GM13976 (cell line): ENCODE data around the gene DOK7.

Experiments used
- DNase-seq: peaks from one replicate; pipeline ENCODE4 v3.0.0; 2012; ENCODE audit warnings: low spot score
- CTCF ChIP-seq: IDR thresholded peaks from 2 replicates; pipeline ENCODE4 v1.5.1; 2012; ENCODE audit warnings: borderline replicate concordance, mild to moderate bottlenecking; ENCODE audit not compliant: insufficient read depth; ENCODE audit errors: extremely low read depth, missing control alignments, control extremely low read depth
- in situ Hi-C: fragments of 300-500 bp; cut with MboI; formaldehyde crosslinking; loops from one replicate; pipeline ENCODE4 v1.12.0; 2022; ENCODE audit warnings: low sequenced_read_pairs, mixed read lengths, inconsistent platforms; ENCODE audit not compliant: unreplicated experiment

DOK7 gene

DNA sequence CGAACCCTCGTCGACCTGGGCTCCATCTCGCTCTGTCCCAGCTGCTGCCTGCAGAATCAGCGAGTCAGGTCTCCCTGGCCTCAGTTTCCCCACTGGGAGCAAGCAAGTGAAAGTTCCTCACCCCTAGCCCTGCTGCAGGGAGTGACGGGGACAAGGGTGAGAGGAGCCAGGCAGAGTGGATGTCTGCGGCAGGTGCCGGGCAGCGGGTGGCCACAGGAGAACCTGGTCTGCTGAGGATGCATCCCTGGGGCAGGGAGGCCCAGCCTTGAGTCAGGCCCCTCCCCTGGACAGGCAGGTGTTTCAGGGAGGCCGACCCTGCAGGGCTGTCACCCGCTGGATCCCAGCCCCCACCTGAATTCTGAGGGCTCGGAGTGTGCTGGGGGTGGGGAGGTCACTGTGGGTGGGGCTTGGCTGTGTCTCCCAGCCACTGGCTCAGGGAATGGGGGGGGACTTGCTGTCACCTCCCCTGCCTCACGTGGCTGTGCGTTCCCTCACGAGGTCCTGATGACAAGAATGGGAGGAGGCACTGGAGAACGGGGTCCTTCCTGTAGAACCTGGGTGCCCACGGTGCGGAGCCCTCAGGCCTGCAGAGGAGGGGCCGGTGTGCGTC is 35.9 kb downstream of the DOK7 start:
- in situ Hi-C loops: no loop called here
- TF ChIP-seq CTCF: no peak
- no peak for DNase-seq

GRCh38 chr4:3499710-3500109 is 36.6 kb downstream of the DOK7 start:
- in situ Hi-C loops: no loop called here

DNA sequence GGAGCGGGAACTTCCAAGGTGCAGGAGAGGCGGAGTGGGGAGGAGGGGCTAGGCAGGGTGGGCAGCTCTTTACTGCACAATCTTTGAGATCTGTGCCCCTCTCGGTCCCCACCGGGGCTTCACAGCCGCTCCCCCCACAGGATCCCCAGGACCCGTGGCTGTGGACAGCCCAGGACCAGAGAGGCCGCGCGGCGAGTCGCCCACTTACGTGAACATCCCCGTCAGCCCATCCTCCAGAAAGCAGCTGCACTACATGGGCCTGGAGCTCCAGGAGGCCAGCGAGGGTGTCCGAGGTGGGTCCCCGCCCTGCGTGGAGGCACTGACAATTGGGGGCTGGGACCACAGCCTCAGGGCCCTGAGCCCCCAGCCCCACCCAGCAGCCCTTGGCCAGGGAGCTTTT is 37.0 kb downstream of the DOK7 start:
- in situ Hi-C loops: no loop called here
- no peak for TF ChIP-seq CTCF
- DNase-seq: no peak

More at GRCh38 chr4:3499710-3500109, 36.6 kb downstream of the DOK7 start:
- TF ChIP-seq CTCF: no peak
- DNase-seq: no peak

GRCh38 chr4:3500634-3501101 is 37.6 kb downstream of the DOK7 start:
- no peak for DNase-seq
- no peak for TF ChIP-seq CTCF
- in situ Hi-C loops: no loop called here

DNA sequence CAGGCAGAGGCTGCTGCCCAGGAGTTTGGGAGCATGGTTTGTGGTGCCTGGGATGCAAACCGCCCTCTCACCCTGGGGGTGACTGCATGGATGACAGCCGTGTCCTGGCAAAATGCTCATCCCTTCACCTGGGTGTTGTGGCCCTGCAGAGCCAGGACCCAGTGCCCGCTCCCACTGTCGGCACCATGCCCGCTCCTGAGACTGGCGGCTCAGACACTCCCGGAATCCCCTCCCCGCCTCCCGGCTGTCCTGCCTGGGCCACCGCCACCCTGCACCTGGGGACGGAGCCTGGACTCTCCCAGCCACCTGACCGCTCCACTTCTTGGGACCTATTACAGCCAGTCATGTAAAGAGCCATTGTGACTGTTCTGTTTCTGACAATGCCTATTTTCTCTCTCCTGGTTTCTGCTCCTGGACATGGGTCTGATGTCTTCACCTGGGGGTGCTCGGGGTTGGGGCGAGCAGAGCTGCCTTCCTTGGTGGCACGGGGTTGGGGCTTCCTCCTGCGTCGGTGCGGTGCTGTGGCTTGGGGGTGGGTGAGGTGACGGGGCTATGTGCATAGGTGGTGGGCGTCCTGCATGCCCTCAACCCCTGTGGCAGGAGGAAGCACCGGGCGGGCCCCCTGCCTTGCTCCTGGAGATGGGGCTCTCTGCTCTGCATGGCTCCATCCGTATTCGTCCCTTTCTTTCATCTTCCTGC is 38.2 kb downstream of the DOK7 start:
- in situ Hi-C loops: no loop called here
- TF ChIP-seq CTCF: no peak
- DNase-seq: no peak

GRCh38 chr4:3501825-3502425 is 38.8 kb downstream of the DOK7 start:
- no peak for DNase-seq
- no peak for TF ChIP-seq CTCF
- in situ Hi-C loops: no loop called here
